Neural progenitor cell (in vitro differentiated cells): ENCODE results near the gene ASTN2. TPM values are rescaled to one million over a fixed set of nuclear protein-coding genes. Genes with fewer than 3 reads are reported as not detected.

Experiments
- DNase-seq: peaks from one replicate; pipeline ENCODE4 v3.0.0-alpha.2; 2016; ENCODE audit warnings: low spot score
- H2AFZ ChIP-seq: fragments of 200-600 bp; sonication (generic); replicated peaks from 2 replicates; pipeline ENCODE4 v1.6.1; 2016; ENCODE audit warnings: antibody characterized with exemption
- H3F3A ChIP-seq: fragments of 200-600 bp; sonication (generic); 2 replicates; pipeline ENCODE4 v1.6.1; 2016; ENCODE audit warnings: antibody characterized with exemption, low read depth
- H3K27ac ChIP-seq: fragments of 200-600 bp; sonication (generic); 2 replicates; pipeline ENCODE4 v1.5.1; 2016; ENCODE audit warnings: mild to moderate bottlenecking
- H3K27me3 ChIP-seq: fragments of 200-600 bp; sonication (generic); 2 replicates; pipeline ENCODE4 v1.6.1; 2016; ENCODE audit warnings: mild to moderate bottlenecking, moderate library complexity
- H3K36me3 ChIP-seq: fragments of 200-600 bp; sonication (generic); 2 replicates; pipeline ENCODE4 v1.5.1; 2016
- H3K4me1 ChIP-seq: fragments of 200-600 bp; sonication (generic); 2 replicates; pipeline ENCODE4 v1.6.1; 2016; ENCODE audit warnings: mixed run types
- H3K4me2 ChIP-seq: fragments of 200-600 bp; sonication (generic); 2 replicates; pipeline ENCODE4 v1.6.1; 2016
- H3K4me3 ChIP-seq: fragments of 200-600 bp; sonication (generic); 2 replicates; pipeline ENCODE4 v1.5.1; 2016
- H3K79me2 ChIP-seq: fragments of 200-600 bp; sonication (generic); 2 replicates; pipeline ENCODE4 v1.6.1; 2016; ENCODE audit warnings: low read depth
- H3K9ac ChIP-seq: fragments of 200-600 bp; sonication (generic); 2 replicates; pipeline ENCODE4 v1.6.1; 2016
- H3K9me3 ChIP-seq: fragments of 200-600 bp; sonication (generic); 2 replicates; pipeline ENCODE4 v1.5.1; 2016; ENCODE audit warnings: low read depth
- H4K20me1 ChIP-seq: fragments of 200-600 bp; sonication (generic); 2 replicates; pipeline ENCODE4 v1.6.1; 2016; ENCODE audit warnings: low read depth
- H3K27ac Mint-ChIP-seq: 3 replicates; pipeline ENCODE4 v1.8.0; 2021; ENCODE audit warnings: mixed read lengths
- H3K27me3 Mint-ChIP-seq: 2 replicates; pipeline ENCODE4 v1.8.0; 2022; ENCODE audit warnings: low read depth, mild to moderate bottlenecking, inconsistent platforms, moderate library complexity, mixed read lengths; ENCODE audit not compliant: insufficient read depth
- H3K36me3 Mint-ChIP-seq: 3 replicates; pipeline ENCODE4 v1.8.0; 2021; ENCODE audit warnings: mixed read lengths
- H3K4me1 Mint-ChIP-seq: 3 replicates; pipeline ENCODE4 v1.8.0; 2021; ENCODE audit warnings: mixed read lengths
- H3K4me3 Mint-ChIP-seq: 3 replicates; pipeline ENCODE4 v1.8.0; 2021; ENCODE audit warnings: mild to moderate bottlenecking, moderate library complexity, mixed read lengths
- H3K9me3 Mint-ChIP-seq: 3 replicates; pipeline ENCODE4 v1.8.0; 2020; ENCODE audit warnings: mixed read lengths
- CTCF ChIP-seq: fragments of 200-600 bp; sonication (generic); IDR thresholded peaks from 2 replicates; pipeline ENCODE4 v1.5.1; 2017; ENCODE audit warnings: antibody characterized with exemption, mild to moderate bottlenecking
- EZH2 ChIP-seq: fragments of 200-600 bp; sonication (generic); IDR thresholded peaks from 2 replicates; pipeline ENCODE4 v1.6.1; 2017; ENCODE audit warnings: antibody characterized with exemption, mild to moderate bottlenecking, moderate library complexity
- EZH2phosphoT487 ChIP-seq: fragments of 200-600 bp; sonication (generic); IDR thresholded peaks from 2 replicates; pipeline ENCODE4 v1.6.1; 2017; ENCODE audit warnings: antibody characterized with exemption
- total RNA-seq: library from RNA; depleted of rRNA; stranded (reverse); fragments of >200 nt; gene quantifications from 2 replicates; pipeline ENCODE4 v1.2.3, GENCODE V29; 2015; ENCODE audit warnings: low replicate concordance

Gene ASTN2
- total RNA-seq, 1 donor from 2014 or later, result 8.0 TPM

- no peaks in the 10 kb centered on the region for H3K79me2 ChIP-seq
- no peak overlapping the region for H3K4me2 ChIP-seq
- no peak overlapping the region for H2AFZ ChIP-seq
- no peak for TF ChIP-seq EZH2
- TF ChIP-seq EZH2phosphoT487, result no peak
- no peaks in the 10 kb centered on the region for H3K36me3 ChIP-seq
- H3K27me3 ChIP-seq, result no peaks in the 10 kb centered on the region
- Mint-ChIP-seq H3K4me3 (no peak overlapping the region), H3K9me3 (peaks cover 4% of the 10 kb centered on the region), H3K27me3 (peaks cover 4% of the 10 kb centered on the region), H3K27ac (no peak overlapping the region), H3K4me1 (peaks cover 4% of the 10 kb centered on the region), H3K36me3 (no peaks in the 10 kb centered on the region)
- H3K4me1 ChIP-seq, result peaks cover 20% of the 10 kb centered on the region
- peaks cover 5% of the 10 kb centered on the region for H3F3A ChIP-seq
- no peaks in the 10 kb centered on the region for H3K9me3 ChIP-seq
- DNase-seq, result no peak
- H3K4me3 ChIP-seq, result no peak overlapping the region
- no peaks in the 10 kb centered on the region for H4K20me1 ChIP-seq
- no peak overlapping the region for H3K27ac ChIP-seq
- H3K9ac ChIP-seq, result no peak overlapping the region
Observed at GRCh38 chr9:116777116-116777515, 637.7 kb downstream of the ASTN2 start.

GRCh38 chr9:116774421-116775180, 640.3 kb downstream of the ASTN2 start:
- Histone ChIP-seq H2AFZ (no peak overlapping the region), H3K27me3 (no peaks in the 10 kb centered on the region), H3K27ac (no peak overlapping the region), H3K36me3 (no peaks in the 10 kb centered on the region), H3K9ac (no peak overlapping the region), H4K20me1 (no peaks in the 10 kb centered on the region), H3F3A (peaks cover 5% of the 10 kb centered on the region), H3K4me2 (peak overlapping the region; percentile 48), H3K9me3 (no peaks in the 10 kb centered on the region), H3K4me1 (peaks cover 13% of the 10 kb centered on the region), H3K4me3 (no peak overlapping the region), H3K79me2 (no peaks in the 10 kb centered on the region)
- Mint-ChIP-seq H3K27me3 (peaks cover 5% of the 10 kb centered on the region), H3K4me1 (peaks cover 4% of the 10 kb centered on the region), H3K4me3 (no peak overlapping the region), H3K36me3 (no peaks in the 10 kb centered on the region), H3K27ac (no peak overlapping the region), H3K9me3 (peaks cover 3% of the 10 kb centered on the region)
- TF ChIP-seq EZH2phosphoT487 (no peak), EZH2 (no peak), CTCF (no peak)
- peak; percentile 36 for DNase-seq

GRCh38 chr9:116767219-116767618, 647.6 kb downstream of the ASTN2 start:
- DNase-seq, result peak; percentile 90
- H3K4me1 ChIP-seq, result peaks cover 26% of the 10 kb centered on the region
- H3K27me3 ChIP-seq, result no peaks in the 10 kb centered on the region
- H2AFZ ChIP-seq, result no peak overlapping the region
- no peak overlapping the region for H3K27ac Mint-ChIP-seq
- TF ChIP-seq CTCF (no peak), EZH2 (no peak), EZH2phosphoT487 (no peak)
- no peaks in the 10 kb centered on the region for H3K79me2 ChIP-seq
- H3K4me1 Mint-ChIP-seq, result peaks cover 4% of the 10 kb centered on the region
- H3K9me3 Mint-ChIP-seq, result no peaks in the 10 kb centered on the region
- H3F3A ChIP-seq, result peaks cover 18% of the 10 kb centered on the region
- no peaks in the 10 kb centered on the region for H3K36me3 ChIP-seq
- H3K4me2 ChIP-seq, result peak overlapping the region; percentile 55
- H4K20me1 ChIP-seq, result no peaks in the 10 kb centered on the region
- no peak overlapping the region for H3K4me3 Mint-ChIP-seq
- peak overlapping the region; percentile 66 for H3K27ac ChIP-seq
- H3K4me3 ChIP-seq, result no peak overlapping the region
- H3K27me3 Mint-ChIP-seq, result peaks cover 3% of the 10 kb centered on the region
- H3K9ac ChIP-seq, result no peak overlapping the region
- no peaks in the 10 kb centered on the region for H3K9me3 ChIP-seq
- H3K36me3 Mint-ChIP-seq, result no peaks in the 10 kb centered on the region

- H3K4me3 Mint-ChIP-seq, result no peak overlapping the region
- H3K9ac ChIP-seq, result no peak overlapping the region
- H3K9me3 ChIP-seq, result no peaks in the 10 kb centered on the region
Observed at GRCh38 chr9:116765011-116765410, 649.8 kb downstream of the ASTN2 start.

More at GRCh38 chr9:116765011-116765410, 649.8 kb downstream of the ASTN2 start:
- TF ChIP-seq CTCF, result no peak
- no peak for TF ChIP-seq EZH2phosphoT487
- TF ChIP-seq EZH2, result no peak
- peak overlapping the region; percentile 10 for H3K4me2 ChIP-seq
- H3K27ac ChIP-seq, result no peak overlapping the region
- no peaks in the 10 kb centered on the region for H3K27me3 ChIP-seq
- H3F3A ChIP-seq, result peaks cover 18% of the 10 kb centered on the region
- DNase-seq, result peak; percentile 24
- no peaks in the 10 kb centered on the region for H3K27me3 Mint-ChIP-seq
- no peaks in the 10 kb centered on the region for H3K36me3 Mint-ChIP-seq
- H2AFZ ChIP-seq, result no peak overlapping the region
- H3K36me3 ChIP-seq, result no peaks in the 10 kb centered on the region
- no peak overlapping the region for H3K27ac Mint-ChIP-seq
- no peaks in the 10 kb centered on the region for H3K79me2 ChIP-seq
- H4K20me1 ChIP-seq, result no peaks in the 10 kb centered on the region
- H3K4me1 ChIP-seq, result peaks cover 37% of the 10 kb centered on the region
- peaks cover 7% of the 10 kb centered on the region for H3K4me1 Mint-ChIP-seq
- H3K9me3 Mint-ChIP-seq, result no peaks in the 10 kb centered on the region
- H3K4me3 ChIP-seq, result no peak overlapping the region
